Measurements from ENCODE around the gene PLXNC1. TPM values are rescaled to one million over a fixed set of nuclear protein-coding genes. Genes with fewer than 3 reads are reported as not detected.

PLXNC1 gene
- total and polyA plus RNA-seq, 9 of the 15 experiments (the other 6 are each of a cell fraction or from before 2014, with no cell fraction given), result 0.08 to 0.87 (median 0.28) TPM

- intact Hi-C loops (cut with micrococcal nuclease), result no loop called here
- in situ Hi-C loops (cut with MboI), result no loop called here
- 17% methylated on average over 6 of the region's 6 CpGs for WGBS (ENCODE audit: insufficient coverage, low coverage, missing lambda C conversion rate)
- H2AFZ ChIP-seq (ENCODE audit: low read depth, low read length), result no peak overlapping the region
- ATAC-seq (no peak), FAIRE-seq (no peak), DNase-seq (ENCODE audit: extremely low read depth in 1 of 4, low spot score in 3 of 4) (no peak)
- ChIA-PET CTCF (ENCODE audit: low intra/inter-chr PET ratio) (no interaction called here), POLR2A (no interaction called here)
- H3K4me3 ChIP-seq, result no peak overlapping the region
- BruUV-seq (replicated peaks), result no TSS peak
- H3K9me1 ChIP-seq (ENCODE audit: control insufficient read depth, insufficient read depth, low read length), result no peaks in the 10 kb centered on the region
- H3K9me3 ChIP-seq (replicated peaks; ENCODE audit: control insufficient read depth, insufficient read depth, low read depth, low read length), result no peaks in the 10 kb centered on the region
- H3K27ac ChIP-seq (ENCODE audit: extremely low read depth, low read depth, low read length), result no peak overlapping the region
- no peak overlapping the region for H3K9ac ChIP-seq (ENCODE audit: insufficient read depth in 1 of 2, low read depth in 2 of 2, low read length in 2 of 2)
- 0 out of 2 replicates have a peak, but pooled peaks cover 4% of the 10 kb centered on the region for H4K20me1 ChIP-seq (replicated peaks; ENCODE audit: control insufficient read depth, insufficient read depth, low read length)
- peaks cover 0 to 4% of the 10 kb centered on the region in 2 experiments; a peak in 3 of 5 replicates for H3K4me1 ChIP-seq (replicated peaks in 1 of 2; ENCODE audit: control insufficient read depth in 2 of 2, insufficient read depth in 2 of 2, low read length in 2 of 2)
- H3K79me2 ChIP-seq (ENCODE audit: control insufficient read depth, insufficient read depth, low read length), result no peaks in the 10 kb centered on the region
- H3K36me3 ChIP-seq (ENCODE audit: control insufficient read depth, insufficient read depth, low read length), result no peaks in the 10 kb centered on the region
- H3K27me3 ChIP-seq (ENCODE audit: control insufficient read depth in 2 of 2, insufficient read depth in 2 of 2, low read length in 2 of 2), result peaks cover 0 to 3% of the 10 kb centered on the region in 2 experiments; a peak in 1 of 5 replicates
- no peak overlapping the region for H3K4me2 ChIP-seq (ENCODE audit: insufficient read depth, low read length)
- TF ChIP-seq ZFP1 (CRISPR knock-in tag; IDR thresholded peaks at IDR 0.05), result no peak
- TF ChIP-seq HDAC2 (IDR thresholded peaks at IDR 0.05), result peak; percentile 73
- peak; percentile 95 for TF ChIP-seq BCOR (IDR thresholded peaks at IDR 0.05)
- TF ChIP-seq RCOR1 (IDR thresholded peaks at IDR 0.05; ENCODE audit: borderline replicate concordance in 1 of 2, low read depth in 2 of 2, low read length in 2 of 2), result peak in 1 of 2 experiments; percentile 35; a peak in 1 of 4 replicates
- TF ChIP-seq POU5F1 (IDR thresholded peaks at IDR 0.05; ENCODE audit: borderline replicate concordance, low read depth, low read length, partially characterized antibody), result no peak
- TF ChIP-seq HES1 (IDR thresholded peaks at IDR 0.05; ENCODE audit: low read depth), result no peak
- no peak for TF ChIP-seq FOXP1 (CRISPR knock-in tag; IDR thresholded peaks at IDR 0.05)
- TF ChIP-seq ZNF124 (CRISPR knock-in tag; IDR thresholded peaks at IDR 0.05), result no peak
- TF ChIP-seq LARP7 (IDR thresholded peaks at IDR 0.05), result no peak
- no peak for TF ChIP-seq BRF1 (IDR thresholded peaks at IDR 0.05; ENCODE audit: borderline replicate concordance, extremely low read depth, insufficient read length)
- no peak for TF ChIP-seq CBX8 (IDR thresholded peaks at IDR 0.05; ENCODE audit: borderline replicate concordance, extremely low read depth, low read depth, low read length, poor library complexity, severe bottlenecking)
- TF ChIP-seq MCM2 (IDR thresholded peaks at IDR 0.05; ENCODE audit: low read depth), result no peak
- TF ChIP-seq IRF1 (CRISPR knock-in tag; IDR thresholded peaks at IDR 0.05; ENCODE audit: borderline replicate concordance), result no peak
- TF ChIP-seq PCBP2 (IDR thresholded peaks at IDR 0.05; ENCODE audit: low read depth, low read length, poor library complexity, severe bottlenecking), result no peak
- no peak for TF ChIP-seq ZNF766 (CRISPR knock-in tag; conservative IDR thresholded peaks at IDR 0.05)
- no peak for TF ChIP-seq SMC3 (conservative IDR thresholded peaks at IDR 0.05; ENCODE audit: insufficient read depth, low read depth, low read length)
- TF ChIP-seq CREBBP (IDR thresholded peaks at IDR 0.05; ENCODE audit: low read depth, low read length), result no peak
- TF ChIP-seq ELK1 (CRISPR knock-in tag; IDR thresholded peaks at IDR 0.05), result no peak
These were observed 21.8 kb downstream of the PLXNC1 start for GRCh38 chr12:94169966-94170689.

Measured in K562 (cell line).